ENCODE data around the gene PATZ1.

GRCh38 chr22:31292236-31292989 is 53.7 kb downstream of the PATZ1 start, which contains the start of gene PIK3IP1:
- peak; percentile 48 to 63 for TF ChIP-seq CTCF (conservative IDR thresholded peaks at IDR 0.05 in 1 of 2, IDR thresholded peaks at IDR 0.05 in 1 of 2; ENCODE audit: low read depth in 1 of 2, low read length in 2 of 2)
- no peak for TF ChIP-seq EZH2 (IDR thresholded peaks at IDR 0.05; ENCODE audit: low read length, missing control alignments)
